Left lung (tissue), 10 donors: Measurements from ENCODE around the gene CYP4B1. TPM values are rescaled to one million over a fixed set of nuclear protein-coding genes. Genes with fewer than 3 reads are reported as not detected.
"Not testable (repeated sequence)": the region's sequence is repeated elsewhere in the genome, so short reads cannot be mapped to it uniquely, and the experiment has no call there.

Experiments used
- ATAC-seq: fragments of 200-7000 bp; cut with Tn5 transposase; one replicate; pipeline ENCODE4 v1.9.1; 2020; ENCODE audit warnings: moderate library complexity
- DNase-seq, 4 donors: peaks; one replicate each; pipeline ENCODE4 v3.0.0-alpha.2; 2013 to 2020
- H3K27ac ChIP-seq, 2 donors: fragments of 200-600 bp; sonication (generic) in 1 of 2; one replicate each; pipeline versions ENCODE4 v1.5.0 to v1.8.0; 2020 to 2021
- H3K27me3 ChIP-seq, 2 donors: fragments of 200-600 bp; sonication (generic) in 1 of 2; one replicate each; pipeline versions ENCODE4 v1.5.0 to v1.8.0; 2020 to 2021
- H3K36me3 ChIP-seq, 2 donors: fragments of 200-600 bp; sonication (generic) in 1 of 2; one replicate each; pipeline versions ENCODE4 v1.5.0 to v1.8.0; 2020 to 2021
- H3K4me1 ChIP-seq, 2 donors: fragments of 200-600 bp; one replicate each; pipeline ENCODE4 v1.8.0; 2021
- H3K4me3 ChIP-seq, 2 donors: fragments of 200-600 bp; sonication (generic) in 1 of 2; one replicate each; pipeline versions ENCODE4 v1.5.0 to v1.8.0; 2020 to 2021; ENCODE audit warnings: mild to moderate bottlenecking in 1 of 2
- H3K9me3 ChIP-seq, 2 donors: fragments of 200-600 bp; sonication (generic) in 1 of 2; one replicate each; pipeline versions ENCODE4 v1.5.0 to v1.8.0; 2020 to 2021
- CTCF ChIP-seq, 2 donors: fragments of 200-600 bp; sonication (generic) in 1 of 2; IDR thresholded peaks; one replicate each; pipeline versions ENCODE4 v1.5.0 to v1.8.0; 2021; ENCODE audit warnings: antibody characterized with exemption in 2 of 2
- intact Hi-C, 2 donors: fragments of 100-400 bp; cut with DNase I; formaldehyde crosslinking; loops; one replicate each; pipeline versions ENCODE4 v1.11.2 to v1.14.2; 2022
- polyA plus RNA-seq, 6 donors: library from polyadenylated mRNA; unstranded; fragments of 120-200 nt; gene quantifications; one replicate each; pipeline ENCODE4 v1.2.1, GENCODE V29; 2013; ENCODE audit not compliant: insufficient read length in 6 of 6
- total RNA-seq, 2 donors: library from RNA; stranded (reverse); fragmentation: NEBNext Ultra II Directional; extraction: Animal tissue kit (Norgen Biotek cat#: 25700); gene quantifications; one replicate each; pipeline ENCODE4 v1.2.1, GENCODE V29; 2021
- donor health status: DM: no; HTN: yes; CAD: no.
- donor health status: DM: no; HTN: no; CAD: no.

Gene CYP4B1
- total and polyA plus RNA-seq, 8 donors = 1.6 to 417 (median 2.5) TPM

- H3K4me3 ChIP-seq = no peak overlapping the region
- no peaks in the 10 kb centered on the region for H3K27me3 ChIP-seq
- H3K9me3 ChIP-seq = no peaks in the 10 kb centered on the region
- H3K4me1 ChIP-seq = no peaks in the 10 kb centered on the region
- DNase-seq (no peak), ATAC-seq (peak; percentile 59)
- intact Hi-C loops = no loop called here
- H3K27ac ChIP-seq = no peak overlapping the region
- no peaks in the 10 kb centered on the region for H3K36me3 ChIP-seq
- TF ChIP-seq CTCF (IDR thresholded peaks at IDR 0.05) = no peak
These were observed 21.8 kb downstream of the CYP4B1 start for GRCh38 chr1:46820560-46821060.

- no peaks in the 10 kb centered on the region for H3K9me3 ChIP-seq
- no peak overlapping the region for H3K4me3 ChIP-seq
- DNase-seq (no peak), ATAC-seq (no peak)
- no peaks in the 10 kb centered on the region for H3K36me3 ChIP-seq
- no peak overlapping the region for H3K27ac ChIP-seq
- intact Hi-C loops = no loop called here
- H3K27me3 ChIP-seq = no peaks in the 10 kb centered on the region
- no peak for TF ChIP-seq CTCF (IDR thresholded peaks at IDR 0.05)
- no peaks in the 10 kb centered on the region for H3K4me1 ChIP-seq
These were observed 23.5 kb downstream of the CYP4B1 start for GRCh38 chr1:46822248-46822826.

GRCh38 chr1:46823151-46823550 is 24.3 kb downstream of the CYP4B1 start:
- Histone ChIP-seq H3K4me1 (no peaks in the 10 kb centered on the region), H3K27ac (no peak overlapping the region), H3K4me3 (no peak overlapping the region), H3K9me3 (no peaks in the 10 kb centered on the region), H3K27me3 (no peaks in the 10 kb centered on the region), H3K36me3 (no peaks in the 10 kb centered on the region)
- intact Hi-C loops = no loop called here
- no peak for DNase-seq
- no peak for TF ChIP-seq CTCF (IDR thresholded peaks at IDR 0.05)
- ATAC-seq = no peak

GRCh38 chr1:46826892-46827291 is 28.0 kb downstream of the CYP4B1 start:
- H3K4me3 ChIP-seq, H3K27ac ChIP-seq, DNase-seq, ATAC-seq, H3K9me3 ChIP-seq, intact Hi-C loops, H3K27me3 ChIP-seq, H3K36me3 ChIP-seq, H3K4me1 ChIP-seq: not testable (repeated sequence)

- intact Hi-C loops = no loop called here
These were observed 31.9 kb downstream of the CYP4B1 start for GRCh38 chr1:46830665-46831322.

GRCh38 chr1:46835469-46835868 is 36.6 kb downstream of the CYP4B1 start:
- ATAC-seq, H3K4me1 ChIP-seq, H3K4me3 ChIP-seq, H3K36me3 ChIP-seq, H3K27me3 ChIP-seq, intact Hi-C loops, H3K27ac ChIP-seq, H3K9me3 ChIP-seq, DNase-seq: not testable (repeated sequence)

More at GRCh38 chr1:46830665-46831322, 31.9 kb downstream of the CYP4B1 start:
- Histone ChIP-seq H3K4me3 (no peak overlapping the region), H3K4me1 (no peaks in the 10 kb centered on the region), H3K9me3 (no peaks in the 10 kb centered on the region), H3K27me3 (no peaks in the 10 kb centered on the region), H3K36me3 (no peaks in the 10 kb centered on the region), H3K27ac (no peak overlapping the region)
- DNase-seq (no peak), ATAC-seq (peak; percentile 38)
- no peak for TF ChIP-seq CTCF (IDR thresholded peaks at IDR 0.05)

- H3K27me3 ChIP-seq, H3K4me1 ChIP-seq, H3K27ac ChIP-seq, H3K4me3 ChIP-seq, H3K36me3 ChIP-seq, ATAC-seq, DNase-seq, H3K9me3 ChIP-seq, intact Hi-C loops: not testable (repeated sequence)
These were observed 47.5 kb downstream of the CYP4B1 start for GRCh38 chr1:46846386-46846785.

GRCh38 chr1:46857660-46858065 is 58.8 kb downstream of the CYP4B1 start:
- H3K27me3 ChIP-seq, H3K4me3 ChIP-seq, DNase-seq, H3K27ac ChIP-seq, H3K36me3 ChIP-seq, H3K9me3 ChIP-seq, H3K4me1 ChIP-seq, intact Hi-C loops: not testable (repeated sequence)
- peak; percentile 88 for ATAC-seq
